Epithelial cell of esophagus (primary cell): Measurements from ENCODE around the gene PKNOX2.

Experiments used
- DNase-seq: peaks from one replicate; pipeline ENCODE4 v3.0.0; 2010; ENCODE audit warnings: low read depth
- H3K4me3 ChIP-seq: 2 replicates; pipeline ENCODE4 v1.5.1; 2011; ENCODE audit warnings: mild to moderate bottlenecking, low read length, control low read depth
- CTCF ChIP-seq: IDR thresholded peaks from 2 replicates; pipeline ENCODE4 v1.5.1; 2011; ENCODE audit warnings: low read depth, mild to moderate bottlenecking, low read length, control low read depth, inconsistent platforms; ENCODE audit not compliant: insufficient read depth; ENCODE audit errors: missing control alignments

The PKNOX2 gene

GRCh38 chr11:125414121-125414520 is 249.6 kb downstream of the PKNOX2 start:
- no peak for TF ChIP-seq CTCF
- no peak overlapping the region for H3K4me3 ChIP-seq

GRCh38 chr11:125416981-125417935 is 252.7 kb downstream of the PKNOX2 start:
- DNase-seq = no peak
- TF ChIP-seq CTCF = no peak
- H3K4me3 ChIP-seq = no peak overlapping the region

More at GRCh38 chr11:125414121-125414520, 249.6 kb downstream of the PKNOX2 start:
- no peak for DNase-seq

- no peak overlapping the region for H3K4me3 ChIP-seq
- no peak for DNase-seq
- TF ChIP-seq CTCF = no peak
These were observed 253.8 kb downstream of the PKNOX2 start for GRCh38 chr11:125418396-125418795.

GRCh38 chr11:125422681-125423080 is 258.1 kb downstream of the PKNOX2 start:
- DNase-seq = no peak
- TF ChIP-seq CTCF = no peak
- H3K4me3 ChIP-seq = no peak overlapping the region

GRCh38 chr11:125423247-125423849 is 258.8 kb downstream of the PKNOX2 start:
- H3K4me3 ChIP-seq = no peak overlapping the region
- peak; percentile 15 for DNase-seq
- TF ChIP-seq CTCF = peak; percentile 42

GRCh38 chr11:125425601-125426000 is 261.1 kb downstream of the PKNOX2 start:
- H3K4me3 ChIP-seq = no peak overlapping the region
- DNase-seq = no peak
- TF ChIP-seq CTCF = no peak
